ENCODE data around the gene GALNT1. TPM values are rescaled to one million over a fixed set of nuclear protein-coding genes. Genes with fewer than 3 reads are reported as not detected.

GALNT1 gene
- total and polyA plus RNA-seq, 12 donors: 8.1 to 61.2 (median 42.1) TPM

DNA sequence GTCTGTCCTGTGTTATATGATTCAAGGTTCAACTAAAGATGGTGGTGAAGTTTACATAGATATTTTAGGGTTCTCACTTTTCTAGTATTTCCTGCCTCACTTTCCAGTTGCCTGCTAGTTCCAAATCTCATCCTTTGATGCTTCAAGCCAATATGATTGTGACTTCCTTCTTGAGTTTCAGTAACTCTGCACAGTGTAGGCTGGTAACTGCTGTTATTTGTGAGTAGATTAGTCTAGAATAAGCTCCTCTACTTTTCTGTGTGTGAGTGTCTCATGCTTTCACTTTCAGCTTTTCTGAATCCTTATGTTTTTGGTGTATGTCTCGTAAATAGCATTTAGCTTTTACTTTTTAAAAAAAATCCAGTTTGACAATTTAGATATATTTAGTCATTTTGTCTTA is 42.6 kb downstream of the GALNT1 start:
- DNase-seq (no peak), ATAC-seq (no peak)
- Histone ChIP-seq H3K27me3 (no peaks in the 10 kb centered on the region), H3K9me3 (peaks cover 0 to 15% (median 0%) of the 10 kb centered on the region in 11 donors), H3K27ac (no peak overlapping the region), H3K4me1 (peaks cover 0 to 51% (median 29%) of the 10 kb centered on the region in 9 donors), H3K36me3 (peaks cover 0 to 13% (median 0%) of the 10 kb centered on the region in 9 donors), H3K4me3 (no peak overlapping the region)
- 96 to 98% methylated on average over 1 of the region's 1 CpG for WGBS, 2 donors
- TF ChIP-seq, protein P1, sequence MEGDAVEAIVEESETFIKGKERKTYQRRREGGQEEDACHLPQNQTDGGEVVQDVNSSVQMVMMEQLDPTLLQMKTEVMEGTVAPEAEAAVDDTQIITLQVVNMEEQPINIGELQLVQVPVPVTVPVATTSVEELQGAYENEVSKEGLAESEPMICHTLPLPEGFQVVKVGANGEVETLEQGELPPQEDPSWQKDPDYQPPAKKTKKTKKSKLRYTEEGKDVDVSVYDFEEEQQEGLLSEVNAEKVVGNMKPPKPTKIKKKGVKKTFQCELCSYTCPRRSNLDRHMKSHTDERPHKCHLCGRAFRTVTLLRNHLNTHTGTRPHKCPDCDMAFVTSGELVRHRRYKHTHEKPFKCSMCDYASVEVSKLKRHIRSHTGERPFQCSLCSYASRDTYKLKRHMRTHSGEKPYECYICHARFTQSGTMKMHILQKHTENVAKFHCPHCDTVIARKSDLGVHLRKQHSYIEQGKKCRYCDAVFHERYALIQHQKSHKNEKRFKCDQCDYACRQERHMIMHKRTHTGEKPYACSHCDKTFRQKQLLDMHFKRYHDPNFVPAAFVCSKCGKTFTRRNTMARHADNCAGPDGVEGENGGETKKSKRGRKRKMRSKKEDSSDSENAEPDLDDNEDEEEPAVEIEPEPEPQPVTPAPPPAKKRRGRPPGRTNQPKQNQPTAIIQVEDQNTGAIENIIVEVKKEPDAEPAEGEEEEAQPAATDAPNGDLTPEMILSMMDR (IDR thresholded peaks at IDR 0.05): no peak
- intact Hi-C loops (cut with DNase I): loop anchor here in 1 of 10 donors (5.0 kb wide), 1 partner anchor 42 kb away; the partner anchor contains the start of gene GALNT1

GRCh38 chr18:35625232-35625631 is 43.7 kb downstream of the GALNT1 start:
- ATAC-seq (no peak), DNase-seq (no peak)
- WGBS, 2 donors: 88 to 96% methylated on average over 2 of the region's 2 CpGs
- TF ChIP-seq, protein P1 (IDR thresholded peaks at IDR 0.05): no peak
- Histone ChIP-seq H3K27ac (no peak overlapping the region), H3K27me3 (no peaks in the 10 kb centered on the region), H3K4me1 (peaks cover 0 to 40% (median 18%) of the 10 kb centered on the region in 9 donors), H3K9me3 (peaks cover 0 to 15% (median 0%) of the 10 kb centered on the region in 11 donors), H3K4me3 (no peak overlapping the region), H3K36me3 (peaks cover 0 to 13% (median 0%) of the 10 kb centered on the region in 9 donors)
- intact Hi-C loops (cut with DNase I): no loop called here

GRCh38 chr18:35633761-35634160 is 52.2 kb downstream of the GALNT1 start:
- ATAC-seq: no peak

GRCh38 chr18:35634323-35634722 is 52.8 kb downstream of the GALNT1 start:
- peaks cover 0 to 11% (median 5%) of the 10 kb centered on the region in 9 donors for H3K4me1 ChIP-seq
- no peak for ATAC-seq
- peaks cover 0 to 13% (median 0%) of the 10 kb centered on the region in 11 donors for H3K9me3 ChIP-seq
- intact Hi-C loops (cut with DNase I): no loop called here
- H3K27ac ChIP-seq: no peak overlapping the region
- H3K36me3 ChIP-seq: no peaks in the 10 kb centered on the region
- TF ChIP-seq, protein P1 (IDR thresholded peaks at IDR 0.05): no peak
- WGBS, 2 donors: 64 to 77% methylated on average over 5 of the region's 5 CpGs
- no peak overlapping the region for H3K4me3 ChIP-seq
- DNase-seq: no peak
- no peaks in the 10 kb centered on the region for H3K27me3 ChIP-seq

More at GRCh38 chr18:35633761-35634160, 52.2 kb downstream of the GALNT1 start:
- DNase-seq: no peak
- TF ChIP-seq, protein P1 (IDR thresholded peaks at IDR 0.05): no peak
- intact Hi-C loops (cut with DNase I): no loop called here
- no peaks in the 10 kb centered on the region for H3K27me3 ChIP-seq
- no peaks in the 10 kb centered on the region for H3K36me3 ChIP-seq
- no peak overlapping the region for H3K4me3 ChIP-seq
- H3K27ac ChIP-seq: no peak overlapping the region
- H3K9me3 ChIP-seq: peaks cover 0 to 13% (median 0%) of the 10 kb centered on the region in 11 donors
- peaks cover 0 to 11% (median 5%) of the 10 kb centered on the region in 9 donors for H3K4me1 ChIP-seq
